Esophagus muscularis mucosa (tissue), 4 donors: Measurements from ENCODE around the gene RNF144B. TPM values are rescaled to one million over a fixed set of nuclear protein-coding genes. Genes with fewer than 3 reads are reported as not detected.

ENCODE experiments used
- DNase-seq: peaks from one replicate; pipeline ENCODE4 v3.0.0-alpha.2; 2017; ENCODE audit errors: extremely low spot score
- H3K27ac ChIP-seq, 4 donors: fragments of 200-600 bp; sonication (generic); replicated peaks in 1 of 4; 1 replicate in 3 of 4; 2 replicates in 1 of 4; pipeline ENCODE4 v1.5.1; 2016 to 2019; ENCODE audit warnings: mild to moderate bottlenecking in 1 of 4
- H3K27me3 ChIP-seq, 4 donors: fragments of 200-600 bp; sonication (generic); one replicate each; pipeline versions ENCODE4 v1.5.1 to v1.6.0; 2016 to 2019
- H3K36me3 ChIP-seq, 4 donors: fragments of 200-600 bp; sonication (generic); one replicate each; pipeline ENCODE4 v1.5.1; 2016 to 2019
- H3K4me1 ChIP-seq, 4 donors: fragments of 200-600 bp; sonication (generic); one replicate each; pipeline ENCODE4 v1.5.1; 2016 to 2019
- H3K4me3 ChIP-seq, 4 donors: fragments of 200-600 bp; sonication (generic); 1 replicate in 2 of 4; 2 replicates in 2 of 4; pipeline ENCODE4 v1.5.1; 2016 to 2019; ENCODE audit warnings: mild to moderate bottlenecking in 4 of 4, moderate library complexity in 1 of 4
- H3K9me3 ChIP-seq, 4 donors: fragments of 200-600 bp; sonication (generic); 1 replicate in 3 of 4; 2 replicates in 1 of 4; pipeline ENCODE4 v1.5.1; 2016 to 2019
- EP300 ChIP-seq: sonication (generic); formaldehyde crosslinking; IDR thresholded peaks from one replicate; pipeline ENCODE4 v1.6.1; 2017; ENCODE audit warnings: antibody characterized with exemption
- POLR2A ChIP-seq: fragments of 450-650 bp; IDR thresholded peaks from one replicate; pipeline ENCODE4 v1.6.1; 2017; ENCODE audit warnings: antibody characterized with exemption, moderate library complexity, mild to moderate bottlenecking, low read depth
- POLR2AphosphoS5 ChIP-seq, 2 donors: sonication (generic); formaldehyde crosslinking; IDR thresholded peaks; one replicate each; pipeline ENCODE4 v1.6.1; 2017; ENCODE audit warnings: antibody characterized with exemption in 2 of 2
- WGBS: methylation state at CpG from one replicate; pipeline ENCODE4 v1.1.5; 2018; 5-methylcytosine and 5-hydroxymethylcytosine counted together
- intact Hi-C: fragments of 100-400 bp; cut with DNase I; formaldehyde crosslinking; loops from one replicate; pipeline ENCODE4 v1.15.1; 2023
- total RNA-seq, 4 donors: library from RNA; depleted of rRNA; stranded (reverse); fragments of >200 nt; gene quantifications; one replicate each; pipeline versions ENCODE4 v1.1.0 to v1.2.1, GENCODE V29; 2016
- TF ChIP-seq, protein P1 (sequence below), 3 experiments: fragments of 200-600 bp in 2 of 3; fragments of 450-650 bp in 1 of 3; sonication (generic) in 2 of 3; IDR thresholded peaks; one replicate each; pipeline ENCODE4 v1.5.1; 2017 to 2019; ENCODE audit warnings: antibody characterized with exemption in 3 of 3, mild to moderate bottlenecking in 2 of 3, moderate library complexity in 1 of 3

RNF144B gene
- total RNA-seq, 4 donors from 2014 or later: 6.6 to 20.0 (median 12.1) TPM

DNA sequence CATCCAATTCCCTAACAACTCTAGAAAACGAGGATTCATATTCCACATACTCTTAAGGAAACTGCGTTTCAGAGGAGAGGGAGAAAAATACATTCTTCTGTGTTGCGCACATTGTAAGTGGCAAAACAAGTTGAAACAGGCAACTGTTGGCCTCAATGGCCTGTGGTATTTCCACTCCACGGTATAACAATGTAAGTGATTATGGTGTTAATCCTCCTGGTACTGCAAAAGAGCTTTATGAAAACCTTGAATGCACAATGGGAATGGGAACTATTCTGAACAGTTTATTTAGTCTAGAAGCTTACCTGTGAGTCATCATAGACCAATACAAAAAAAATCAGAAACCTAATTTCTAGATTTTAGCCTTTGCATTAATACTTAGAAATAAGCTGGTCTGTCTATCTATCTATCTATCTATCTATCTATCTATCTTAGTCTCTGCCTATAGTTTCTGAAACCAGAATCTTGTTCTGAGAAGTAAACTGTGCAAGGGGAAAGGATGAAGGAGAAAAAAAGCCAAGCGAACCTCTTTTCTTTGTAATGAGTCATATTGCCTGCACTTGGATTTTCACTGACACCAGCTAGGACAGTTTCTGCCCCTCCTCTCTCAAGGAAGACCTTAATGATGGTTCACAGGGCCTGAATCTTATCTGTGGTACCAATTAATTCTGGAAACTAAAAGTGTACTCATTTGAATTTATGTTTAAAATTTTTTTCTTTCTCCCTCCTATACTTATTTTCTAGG is 101.5 kb downstream of the RNF144B start:
- WGBS: 80% methylated on average over 5 of the region's 5 CpGs
- intact Hi-C loops: no loop called here
- TF ChIP-seq, protein P1, sequence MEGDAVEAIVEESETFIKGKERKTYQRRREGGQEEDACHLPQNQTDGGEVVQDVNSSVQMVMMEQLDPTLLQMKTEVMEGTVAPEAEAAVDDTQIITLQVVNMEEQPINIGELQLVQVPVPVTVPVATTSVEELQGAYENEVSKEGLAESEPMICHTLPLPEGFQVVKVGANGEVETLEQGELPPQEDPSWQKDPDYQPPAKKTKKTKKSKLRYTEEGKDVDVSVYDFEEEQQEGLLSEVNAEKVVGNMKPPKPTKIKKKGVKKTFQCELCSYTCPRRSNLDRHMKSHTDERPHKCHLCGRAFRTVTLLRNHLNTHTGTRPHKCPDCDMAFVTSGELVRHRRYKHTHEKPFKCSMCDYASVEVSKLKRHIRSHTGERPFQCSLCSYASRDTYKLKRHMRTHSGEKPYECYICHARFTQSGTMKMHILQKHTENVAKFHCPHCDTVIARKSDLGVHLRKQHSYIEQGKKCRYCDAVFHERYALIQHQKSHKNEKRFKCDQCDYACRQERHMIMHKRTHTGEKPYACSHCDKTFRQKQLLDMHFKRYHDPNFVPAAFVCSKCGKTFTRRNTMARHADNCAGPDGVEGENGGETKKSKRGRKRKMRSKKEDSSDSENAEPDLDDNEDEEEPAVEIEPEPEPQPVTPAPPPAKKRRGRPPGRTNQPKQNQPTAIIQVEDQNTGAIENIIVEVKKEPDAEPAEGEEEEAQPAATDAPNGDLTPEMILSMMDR (IDR thresholded peaks at IDR 0.05): no peak
- TF ChIP-seq EP300 (no peak), POLR2AphosphoS5 (IDR thresholded peaks at IDR 0.05) (no peak), POLR2A (no peak)
- H3K27me3 ChIP-seq: no peaks in the 10 kb centered on the region
- DNase-seq: no peak
- no peaks in the 10 kb centered on the region for H3K4me1 ChIP-seq
- H3K27ac ChIP-seq: no peak overlapping the region
- H3K9me3 ChIP-seq: no peaks in the 10 kb centered on the region
- no peak overlapping the region for H3K4me3 ChIP-seq
- no peaks in the 10 kb centered on the region for H3K36me3 ChIP-seq

- no peaks in the 10 kb centered on the region for H3K9me3 ChIP-seq
- no peaks in the 10 kb centered on the region for H3K4me1 ChIP-seq
- H3K4me3 ChIP-seq: no peak overlapping the region
- WGBS: 97% methylated on average over 4 of the region's 4 CpGs
- H3K36me3 ChIP-seq: no peaks in the 10 kb centered on the region
- no peak overlapping the region for H3K27ac ChIP-seq
- DNase-seq: no peak
- TF ChIP-seq POLR2AphosphoS5 (IDR thresholded peaks at IDR 0.05) (no peak), POLR2A (no peak), EP300 (no peak)
- TF ChIP-seq, protein P1 (IDR thresholded peaks at IDR 0.05): no peak
- intact Hi-C loops: no loop called here
- no peaks in the 10 kb centered on the region for H3K27me3 ChIP-seq
These were observed 102.2 kb downstream of the RNF144B start for GRCh38 chr6:18489335-18489734.

- no peaks in the 10 kb centered on the region for H3K4me1 ChIP-seq
- no peaks in the 10 kb centered on the region for H3K27me3 ChIP-seq
- intact Hi-C loops: loop anchor here (2.0 kb wide), 1 partner anchor 35 kb away; no protein-coding TSS in a partner anchor
- no peak overlapping the region for H3K4me3 ChIP-seq
- H3K9me3 ChIP-seq: no peaks in the 10 kb centered on the region
- 92% methylated on average over 11 of the region's 11 CpGs for WGBS
- no peak for TF ChIP-seq POLR2A
- H3K27ac ChIP-seq: no peak overlapping the region
- no peaks in the 10 kb centered on the region for H3K36me3 ChIP-seq
- peak; percentile 60 for DNase-seq
These were observed 104.3 kb downstream of the RNF144B start for GRCh38 chr6:18491308-18492045.

- Histone ChIP-seq H3K9me3 (no peaks in the 10 kb centered on the region), H3K4me1 (no peaks in the 10 kb centered on the region), H3K27me3 (no peaks in the 10 kb centered on the region), H3K4me3 (no peak overlapping the region), H3K27ac (no peak overlapping the region), H3K36me3 (no peaks in the 10 kb centered on the region)
- 89% methylated on average over 2 of the region's 2 CpGs for WGBS
- peak; percentile 21 for DNase-seq
- TF ChIP-seq, protein P1 (IDR thresholded peaks at IDR 0.05): no peak
- no peak for TF ChIP-seq EP300
- TF ChIP-seq POLR2A: no peak
- no peak for TF ChIP-seq POLR2AphosphoS5 (IDR thresholded peaks at IDR 0.05)
- intact Hi-C loops: no loop called here
These were observed 105.8 kb downstream of the RNF144B start for GRCh38 chr6:18492972-18493371.

DNA sequence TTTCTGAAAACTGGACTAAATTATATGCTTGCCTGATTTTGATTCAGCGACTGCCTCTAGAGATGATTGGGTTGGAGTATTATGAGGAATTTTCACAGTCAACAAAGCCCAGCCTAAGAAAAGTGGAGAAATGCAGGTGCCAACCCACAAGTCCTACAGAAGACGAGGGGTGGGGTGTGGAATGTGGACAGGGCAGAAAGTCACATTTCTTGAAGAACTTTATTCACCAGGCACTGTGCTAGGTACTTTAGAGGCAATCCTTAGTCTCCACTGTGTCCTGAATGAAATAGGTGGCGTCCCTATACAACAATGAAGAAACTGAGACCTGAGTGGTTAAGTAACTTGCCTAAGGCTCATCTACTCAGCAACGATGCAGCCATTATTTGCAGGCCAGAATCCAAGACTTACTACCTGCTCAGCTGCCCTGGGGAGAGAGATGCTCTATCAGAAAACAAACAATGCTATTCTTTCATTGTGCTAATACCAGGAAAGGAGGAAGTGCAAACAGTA is 106.3 kb downstream of the RNF144B start:
- intact Hi-C loops: no loop called here
- 89% methylated on average over 4 of the region's 4 CpGs for WGBS
- no peak overlapping the region for H3K27ac ChIP-seq
- H3K36me3 ChIP-seq: no peaks in the 10 kb centered on the region
- DNase-seq: peak; percentile 60
- TF ChIP-seq POLR2A: no peak
- no peak for TF ChIP-seq POLR2AphosphoS5 (IDR thresholded peaks at IDR 0.05)
- TF ChIP-seq, protein P1 (IDR thresholded peaks at IDR 0.05): no peak
- no peak for TF ChIP-seq EP300
- H3K27me3 ChIP-seq: no peaks in the 10 kb centered on the region
- H3K4me1 ChIP-seq: no peaks in the 10 kb centered on the region
- no peaks in the 10 kb centered on the region for H3K9me3 ChIP-seq
- no peak overlapping the region for H3K4me3 ChIP-seq
